NCI-H146 (cell line): ENCODE data around the gene MYH14.
"Not testable (repeated sequence)": the region's sequence is repeated elsewhere in the genome, so short reads cannot be mapped to it uniquely, and the experiment has no call there.

Source experiments
- DNase-seq: peaks from one replicate; lab custom pipeline; 2025; lab: John Stamatoyannopoulos, UW

Gene MYH14

DNA sequence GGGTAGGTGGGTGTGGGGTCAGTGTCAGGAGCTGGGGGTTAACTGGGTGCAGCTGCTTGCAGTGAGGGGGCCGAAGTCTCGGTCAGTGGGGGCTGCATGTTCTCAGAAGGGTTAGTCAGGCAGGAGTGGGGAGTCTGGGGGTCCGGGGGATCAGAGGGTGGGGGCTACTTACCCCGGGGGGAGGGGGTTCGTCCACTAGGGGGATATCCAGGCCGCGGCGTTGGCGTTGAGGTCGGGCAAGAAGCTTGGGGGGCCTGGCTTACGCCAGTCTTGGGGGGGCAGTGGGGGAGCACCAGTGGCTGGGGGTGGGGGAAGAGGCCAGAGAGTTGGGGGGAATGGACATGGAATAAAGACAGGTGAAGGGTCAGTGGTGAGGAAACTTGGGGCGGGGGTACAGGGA lies 116.6 kb downstream of the MYH14 start:
- DNase-seq = no peak

- no peak for DNase-seq
These were observed 117.2 kb downstream of the MYH14 start for GRCh38 chr19:50320596-50320995.

DNA sequence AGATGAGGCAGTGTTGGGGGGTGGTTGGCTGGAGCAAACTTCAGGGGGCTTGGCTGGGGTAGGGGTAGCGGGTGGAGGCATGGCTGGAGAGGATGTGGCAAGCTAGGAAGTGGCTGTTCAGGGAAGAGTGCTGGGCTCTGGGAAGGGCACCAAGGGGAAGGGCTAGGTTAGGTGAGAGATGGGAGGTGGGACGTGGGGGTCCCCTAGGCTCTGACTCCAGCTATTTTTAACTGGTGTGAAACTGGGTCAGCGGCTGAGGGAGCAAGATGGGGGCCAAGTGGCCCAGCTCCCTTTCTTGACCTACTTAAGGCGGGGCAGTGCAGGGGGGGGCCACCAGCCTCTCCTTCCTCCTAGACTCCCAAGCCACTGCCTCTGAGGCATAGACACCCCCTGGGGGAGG lies 118.4 kb downstream of the MYH14 start:
- no peak for DNase-seq

DNA sequence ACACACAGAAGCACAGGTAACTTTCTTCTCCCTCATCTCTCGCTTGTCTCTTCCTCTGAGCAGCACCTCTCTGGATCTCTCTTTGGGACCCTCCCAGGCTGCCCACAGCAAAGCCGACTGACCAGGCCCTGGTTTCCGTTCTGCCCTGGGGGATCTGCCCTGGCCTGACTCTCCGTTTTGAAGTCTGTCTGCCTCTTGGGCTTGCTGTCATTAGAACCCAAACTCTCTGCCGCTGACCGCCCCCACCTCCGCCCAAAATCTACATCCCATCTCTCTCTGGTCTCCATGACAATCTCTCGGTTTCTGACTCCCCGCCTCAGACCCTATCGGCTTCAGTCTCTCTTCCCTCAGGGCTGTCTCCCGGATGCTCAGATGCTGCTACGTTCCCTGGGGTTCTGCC lies 118.8 kb downstream of the MYH14 start:
- no peak for DNase-seq

DNA sequence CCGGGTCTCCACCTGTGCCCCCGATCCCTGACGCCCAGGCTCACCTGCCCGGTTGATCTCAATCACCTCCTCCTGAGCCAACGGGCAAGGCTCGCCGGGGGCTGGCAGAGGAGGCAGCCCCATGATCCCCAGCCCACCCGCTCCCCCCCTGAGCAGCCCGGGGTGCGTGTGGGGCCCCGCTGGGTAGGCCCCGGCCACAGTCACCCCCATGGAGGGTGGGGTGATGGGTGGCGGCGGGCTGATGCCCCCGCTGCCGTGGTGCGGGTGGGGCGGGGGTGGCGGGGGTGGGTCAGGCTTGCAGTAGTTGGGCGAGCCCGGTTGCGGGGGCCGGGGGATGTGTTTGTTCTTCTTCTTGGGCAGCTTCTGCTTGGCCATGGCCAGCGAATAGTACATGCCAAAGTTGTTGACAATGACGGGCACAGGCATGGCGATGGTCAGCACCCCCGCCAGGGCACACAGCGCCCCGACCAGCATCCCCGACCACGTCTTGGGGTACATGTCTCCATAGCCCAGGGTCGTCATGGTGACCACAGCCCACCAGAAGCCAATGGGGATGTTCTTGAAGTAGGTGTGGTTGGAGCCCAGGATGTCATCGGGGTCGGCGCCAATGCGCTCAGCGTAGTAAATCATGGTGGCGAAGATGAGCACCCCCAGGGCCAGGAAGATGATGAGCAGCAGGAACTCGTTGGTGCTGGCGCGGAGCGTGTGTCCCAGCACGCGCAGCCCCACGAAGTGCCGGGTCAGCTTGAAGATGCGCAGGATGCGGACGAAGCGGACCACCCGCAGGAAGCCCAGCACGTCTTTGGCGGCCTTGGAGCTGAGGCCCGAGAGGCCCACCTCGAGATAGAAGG lies 119.7 kb downstream of the MYH14 start:
- DNase-seq = no peak

- DNase-seq = no peak
These were observed 120.3 kb downstream of the MYH14 start for GRCh38 chr19:50323782-50324133.

GRCh38 chr19:50324331-50324730 lies 120.9 kb downstream of the MYH14 start:
- DNase-seq = no peak

GRCh38 chr19:50325310-50326100 lies 122.1 kb downstream of the MYH14 start:
- DNase-seq = peak; percentile 93

GRCh38 chr19:50326101-50326664 lies 122.8 kb downstream of the MYH14 start:
- DNase-seq = no peak

GRCh38 chr19:50327013-50327412 lies 123.6 kb downstream of the MYH14 start:
- DNase-seq = no peak

DNA sequence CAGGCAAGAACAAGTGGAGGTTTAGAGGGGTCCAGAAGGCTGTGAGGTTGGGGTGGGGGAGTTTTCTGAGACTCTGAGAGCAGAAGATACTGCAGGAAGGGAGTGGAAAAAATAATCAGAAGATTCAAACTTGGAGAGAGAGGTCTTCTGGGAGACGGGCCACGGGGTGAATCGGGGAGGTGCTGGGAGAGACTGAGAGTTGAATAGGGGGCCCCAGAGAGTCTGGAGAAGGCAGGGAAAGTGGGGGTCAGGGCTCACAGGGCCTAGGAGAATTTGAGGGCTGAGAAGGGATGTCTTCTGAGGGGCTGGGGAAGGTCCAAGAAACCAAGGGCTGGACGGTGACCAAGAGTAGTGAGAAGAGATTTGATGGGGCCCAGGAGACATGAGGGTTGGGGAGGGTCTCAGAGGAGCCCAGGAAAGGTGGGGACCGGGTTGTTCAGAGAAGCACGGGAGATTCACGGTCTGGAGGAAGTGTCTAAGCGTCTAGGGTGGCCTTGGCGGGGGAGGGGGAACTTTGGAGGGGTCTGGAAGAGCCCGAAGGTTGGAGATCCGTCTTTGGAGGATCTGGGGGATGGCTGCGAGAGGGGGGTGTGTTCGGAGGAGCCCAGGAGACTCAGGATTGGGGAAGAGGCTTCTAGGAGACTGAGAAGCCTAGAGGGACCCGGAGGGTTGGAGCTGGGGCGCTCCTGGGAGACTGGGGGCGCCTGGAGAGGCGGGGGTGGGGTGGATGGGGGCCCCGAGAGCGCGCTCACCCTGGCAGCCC lies 124.2 kb downstream of the MYH14 start:
- no peak for DNase-seq

- peak; percentile 57 for DNase-seq
These were observed 124.9 kb downstream of the MYH14 start for GRCh38 chr19:50328224-50328872.

DNA sequence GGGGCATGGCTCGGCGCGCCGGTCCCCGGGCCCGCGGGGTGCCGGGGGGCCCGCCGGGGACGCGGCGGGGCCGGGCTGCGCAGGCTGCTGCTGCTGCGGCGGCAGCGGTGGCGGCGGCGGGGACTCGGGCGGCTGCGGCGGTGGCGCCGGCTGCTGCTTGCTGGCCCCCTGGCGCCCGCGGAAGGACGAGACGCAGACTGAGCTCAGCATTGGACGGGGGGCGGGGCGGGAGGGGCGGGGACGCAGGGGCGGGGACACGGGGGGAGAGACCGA lies 125.4 kb downstream of the MYH14 start:
- DNase-seq = no peak

DNA sequence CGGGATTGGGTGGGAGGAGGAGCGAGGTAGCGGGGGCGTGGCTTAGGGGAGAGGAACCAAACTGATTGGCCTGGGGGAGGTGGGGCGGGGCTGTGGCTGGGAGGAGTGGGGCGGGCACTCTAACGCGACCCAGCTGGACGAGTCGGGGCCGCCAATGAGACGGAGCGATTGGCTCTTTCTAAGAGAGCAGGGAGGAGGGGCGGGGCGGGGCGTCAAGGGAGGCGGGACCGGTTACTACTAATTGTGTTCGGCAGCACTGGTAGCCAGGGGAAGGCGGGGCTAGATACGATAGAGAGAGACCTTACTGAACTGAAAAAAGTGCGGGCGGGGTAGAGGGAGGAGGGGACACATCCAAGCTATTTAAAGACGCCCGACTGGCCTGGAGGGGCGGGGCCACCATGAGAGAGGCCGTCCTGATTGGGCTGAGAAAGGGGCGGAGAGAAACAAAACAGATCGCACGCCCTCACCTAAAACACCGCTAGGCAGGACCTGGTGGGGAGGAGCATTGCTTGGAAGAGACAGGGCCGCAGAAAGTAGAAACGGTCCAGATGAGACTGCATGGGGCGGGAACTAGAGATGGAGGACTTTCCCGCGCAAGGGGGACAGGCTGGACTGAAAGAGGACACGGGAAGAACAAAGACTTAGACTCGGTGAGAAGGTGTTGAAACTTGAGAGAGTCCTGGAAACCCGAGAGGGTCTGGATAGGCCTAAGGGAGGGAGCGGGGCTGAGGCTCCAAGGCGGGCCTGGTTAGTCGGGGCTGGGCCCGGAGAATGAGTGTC lies 125.9 kb downstream of the MYH14 start, which contains the start of gene KCNC3:
KCNC3 (minus strand) TSS at position 232 of the 780 bp plus-strand sequence. CDS start 295 bp downstream, outside the sequence.
- DNase-seq = peak; percentile 100

DNA sequence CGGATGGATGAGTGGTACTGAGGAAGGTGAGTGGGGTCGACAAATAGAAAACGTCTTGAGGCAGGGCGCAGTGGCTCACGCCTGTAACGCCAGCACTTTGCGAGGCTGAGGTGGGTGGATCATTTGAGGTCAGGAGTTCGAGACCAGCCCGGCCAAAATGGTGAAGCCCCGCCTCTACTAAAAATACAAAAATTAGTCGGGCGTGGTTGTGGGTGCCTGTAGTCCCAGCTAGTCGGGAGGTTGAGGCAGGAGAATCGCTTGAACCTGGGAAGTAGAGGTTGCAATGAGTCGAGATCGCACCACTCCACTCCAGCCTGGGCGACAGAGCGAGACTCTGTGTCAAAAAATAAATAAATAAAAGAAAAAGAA lies 126.5 kb downstream of the MYH14 start:
- not testable (repeated sequence) for DNase-seq

GRCh38 chr19:50330365-50331078 lies 127.1 kb downstream of the MYH14 start:
- DNase-seq = peak; percentile 95

DNA sequence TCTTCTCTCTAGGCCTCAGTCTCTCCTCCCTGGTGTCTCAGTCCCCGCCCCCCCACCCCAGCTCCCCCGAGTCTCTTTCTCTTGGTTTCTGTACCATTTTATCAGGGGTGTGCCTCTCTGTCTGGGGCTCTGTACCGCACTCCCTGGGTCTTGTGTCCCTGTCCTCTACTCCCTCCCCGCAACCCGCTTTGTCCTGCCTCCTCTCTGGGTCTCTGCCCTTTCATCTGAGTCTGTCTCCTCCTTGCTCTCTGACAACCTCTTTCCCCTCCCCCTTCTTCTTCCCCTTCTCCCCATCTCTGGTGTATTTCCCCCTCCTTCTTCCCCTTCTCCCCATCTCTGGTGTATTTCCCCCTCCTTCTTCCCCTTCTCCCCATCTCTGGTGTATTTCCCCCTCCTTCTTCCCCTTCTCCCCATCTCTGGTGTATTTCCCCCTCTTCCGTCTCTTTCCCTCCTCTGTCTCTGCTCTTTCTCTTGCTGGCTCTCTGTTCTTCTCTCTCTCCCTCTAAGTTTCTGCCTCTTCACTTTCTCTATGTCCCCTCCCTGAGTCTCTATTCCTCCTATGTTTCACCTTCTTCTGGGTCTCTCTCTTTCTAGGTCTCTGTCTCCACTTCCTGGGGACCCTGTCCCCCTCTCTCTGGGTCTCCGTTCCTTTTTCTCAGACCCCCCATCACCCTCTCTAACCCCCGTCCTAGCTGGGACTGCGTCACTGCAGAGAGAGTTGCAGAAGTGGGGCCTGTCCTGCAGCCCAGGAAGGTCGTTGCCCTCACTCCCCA lies 128.0 kb downstream of the MYH14 start:
- DNase-seq = peak; percentile 30

GRCh38 chr19:50331994-50332243 lies 128.5 kb downstream of the MYH14 start:
- no peak for DNase-seq

DNA sequence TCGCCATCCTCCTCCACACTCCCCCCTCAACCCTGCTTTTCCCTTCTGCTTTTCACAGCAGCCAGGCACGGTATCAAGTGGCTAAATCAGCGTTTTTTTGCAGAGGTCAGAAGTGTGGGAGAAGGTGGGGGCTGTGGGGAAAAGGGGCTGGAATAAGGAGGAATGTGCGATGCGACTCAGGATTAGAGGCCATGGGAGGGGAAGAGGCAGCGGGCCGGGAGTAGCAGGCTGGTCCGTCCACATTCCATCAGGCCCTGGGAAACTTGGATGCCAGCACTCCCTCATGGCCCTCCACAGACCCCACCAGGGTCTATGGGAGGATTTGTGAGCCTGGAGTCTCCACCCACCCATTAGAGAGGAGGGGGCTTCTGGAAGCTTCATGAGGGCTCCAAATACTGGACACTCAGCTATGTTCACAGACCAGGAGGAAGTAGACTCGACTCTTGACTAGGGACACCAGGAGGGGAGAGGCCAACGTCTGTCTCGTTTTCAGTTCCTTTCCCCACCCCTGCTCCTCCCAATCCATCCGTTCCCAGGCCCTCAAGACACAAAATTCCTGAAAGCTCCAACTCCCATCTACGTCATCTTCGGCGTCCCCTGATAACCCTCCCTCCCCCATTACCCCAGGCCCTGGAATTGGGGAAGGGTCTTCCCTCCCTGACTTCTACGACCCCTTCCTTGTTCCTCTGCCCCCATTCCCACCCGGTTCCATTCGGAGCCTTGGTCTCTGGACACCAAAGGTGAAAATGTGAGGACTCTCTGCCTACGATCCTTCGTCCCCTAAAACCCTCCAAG lies 129.0 kb downstream of the MYH14 start:
- no peak for DNase-seq
